ENCODE data around the gene MAGIX.

Gene MAGIX

GRCh38 chrX:49184294-49185281 is 22.0 kb downstream of the MAGIX start:
- peak; percentile 74 for DNase-seq

GRCh38 chrX:49186125-49187027 is 23.8 kb downstream of the MAGIX start, which contains the start of gene PRICKLE3:
TSS of gene PRICKLE3 (minus strand) at chrX:49186373. CDS start at chrX:49186297, 76 bp downstream.
- no peak for DNase-seq

GRCh38 chrX:49187028-49187394 is 24.5 kb downstream of the MAGIX start:
- no peak for DNase-seq

GRCh38 chrX:49187526-49187925 is 25.0 kb downstream of the MAGIX start:
- DNase-seq: no peak

GRCh38 chrX:49188468-49189076 is 26.0 kb downstream of the MAGIX start:
- DNase-seq: no peak

- no peak for DNase-seq
Observed at GRCh38 chrX:49189606-49190005, 27.0 kb downstream of the MAGIX start.

GRCh38 chrX:49190821-49191573 is 28.4 kb downstream of the MAGIX start:
- peak; percentile 100 for DNase-seq

GRCh38 chrX:49191574-49192011 is 29.0 kb downstream of the MAGIX start:
- no peak for DNase-seq

- no peak for DNase-seq
Observed at GRCh38 chrX:49192722-49193328, 30.3 kb downstream of the MAGIX start.

- DNase-seq: no peak
Observed at GRCh38 chrX:49193542-49193964, 31.0 kb downstream of the MAGIX start.

GRCh38 chrX:49197543-49198087 is 35.1 kb downstream of the MAGIX start:
- no peak for DNase-seq

- no peak for DNase-seq
Observed at GRCh38 chrX:49198540-49199314, 36.2 kb downstream of the MAGIX start.

- DNase-seq: no peak
Observed at GRCh38 chrX:49199315-49199595, 36.7 kb downstream of the MAGIX start.

- DNase-seq: peak; percentile 66
Observed at GRCh38 chrX:49199906-49200771, 37.6 kb downstream of the MAGIX start, which contains the start of gene SYP. TSS of gene SYP (minus strand) at chrX:49200193. CDS start at chrX:49200186, 7 bp downstream.

GRCh38 chrX:49202022-49202421 is 39.5 kb downstream of the MAGIX start:
- DNase-seq: no peak

- DNase-seq: no peak
Observed at GRCh38 chrX:49203536-49203935, 41.0 kb downstream of the MAGIX start.

GRCh38 chrX:49204017-49204416 is 41.5 kb downstream of the MAGIX start:
- no peak for DNase-seq

GRCh38 chrX:49204709-49205108 is 42.2 kb downstream of the MAGIX start:
- DNase-seq: no peak

GRCh38 chrX:49205443-49205842 is 42.9 kb downstream of the MAGIX start:
- no peak for DNase-seq

GRCh38 chrX:49206543-49206942 is 44.0 kb downstream of the MAGIX start:
- no peak for DNase-seq

Data from NCI-H446 treated with DMSO at 0.1 percent for 48 hours (cell line).